Measurements from ENCODE around the gene CALN1. TPM values are rescaled to one million over a fixed set of nuclear protein-coding genes. Genes with fewer than 3 reads are reported as not detected.
"Not testable (repeated sequence)": the region's sequence is repeated elsewhere in the genome, so short reads cannot be mapped to it uniquely, and the experiment has no call there.

Gene CALN1
- total RNA-seq, 4 donors from 2014 or later, result under 0.01 to 0.06 TPM; not detected in 2

DNA sequence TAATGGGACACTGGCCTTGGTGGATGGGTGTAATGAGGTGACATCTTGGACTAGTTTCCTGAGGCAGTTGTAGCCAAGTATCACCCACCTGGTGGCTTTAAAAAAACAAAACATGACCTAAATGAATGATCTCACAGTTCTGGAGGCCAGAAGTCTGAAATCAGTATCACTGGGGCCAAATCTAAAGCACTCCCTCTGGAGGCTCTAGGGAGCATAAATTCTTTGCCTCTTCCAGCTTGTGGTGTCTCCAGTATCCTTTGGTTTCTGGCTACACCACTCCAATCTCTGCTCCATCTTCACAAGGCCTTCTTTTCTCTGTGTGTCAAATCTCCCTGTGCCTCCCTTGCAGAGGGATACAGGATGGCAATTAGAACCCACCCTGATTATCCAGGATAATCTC lies 342.9 kb downstream of the CALN1 start:
- H3K36me3 ChIP-seq, result no peaks in the 10 kb centered on the region
- H3K4me1 ChIP-seq, result no peaks in the 10 kb centered on the region
- H3K27me3 ChIP-seq, result no peaks in the 10 kb centered on the region
- DNase-seq (ENCODE audit: extremely low spot score), result peak; percentile 21
- no peak overlapping the region for H3K27ac ChIP-seq (replicated peaks in 1 of 4)
- H3K4me3 ChIP-seq, result no peak overlapping the region
- peaks cover 0 to 19% (median 15%) of the 10 kb centered on the region in 4 donors for H3K9me3 ChIP-seq
- TF ChIP-seq EP300 (IDR thresholded peaks at IDR 0.05) (no peak), POLR2A (IDR thresholded peaks at IDR 0.05; ENCODE audit: low read depth) (no peak)
- intact Hi-C loops (cut with DNase I), result no loop called here

- H3K4me1 ChIP-seq; H3K27ac ChIP-seq (replicated peaks in 1 of 4); H3K4me3 ChIP-seq; H3K27me3 ChIP-seq; intact Hi-C loops (cut with DNase I); H3K9me3 ChIP-seq; H3K36me3 ChIP-seq; DNase-seq (ENCODE audit: extremely low spot score): not testable (repeated sequence)
- 86% methylated on average over 1 of the region's 1 CpG for WGBS
Observed at GRCh38 chr7:72065764-72066163, 346.4 kb downstream of the CALN1 start.

DNA sequence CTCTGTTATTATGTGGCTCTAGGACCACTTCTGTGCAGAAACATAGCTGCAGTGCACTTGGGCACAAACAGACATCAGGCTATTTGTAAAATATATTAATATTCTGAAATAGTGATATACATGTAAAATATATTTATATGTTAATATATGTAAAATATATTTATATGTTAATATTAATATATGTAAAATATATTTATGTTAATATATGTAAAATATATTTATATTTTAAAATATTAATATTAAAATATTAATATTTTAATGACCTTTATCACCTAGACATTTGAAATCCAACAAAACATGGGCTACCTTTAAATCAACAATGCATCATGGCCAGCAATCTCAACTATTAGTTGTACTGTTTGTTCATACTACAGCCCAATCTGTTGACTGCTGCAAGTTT lies 347.2 kb downstream of the CALN1 start:
- intact Hi-C loops (cut with DNase I), result no loop called here
- H3K27me3 ChIP-seq, result no peaks in the 10 kb centered on the region

GRCh38 chr7:72063330-72063729 lies 348.8 kb downstream of the CALN1 start:
- Histone ChIP-seq H3K36me3 (no peaks in the 10 kb centered on the region), H3K27ac (replicated peaks in 1 of 4) (no peak overlapping the region), H3K9me3 (no peaks in the 10 kb centered on the region), H3K4me1 (no peaks in the 10 kb centered on the region), H3K27me3 (no peaks in the 10 kb centered on the region), H3K4me3 (no peak overlapping the region)
- TF ChIP-seq POLR2AphosphoS5 (IDR thresholded peaks at IDR 0.05) (no peak), POLR2A (IDR thresholded peaks at IDR 0.05; ENCODE audit: low read depth) (no peak), EP300 (IDR thresholded peaks at IDR 0.05) (no peak)
- TF ChIP-seq, protein P1, sequence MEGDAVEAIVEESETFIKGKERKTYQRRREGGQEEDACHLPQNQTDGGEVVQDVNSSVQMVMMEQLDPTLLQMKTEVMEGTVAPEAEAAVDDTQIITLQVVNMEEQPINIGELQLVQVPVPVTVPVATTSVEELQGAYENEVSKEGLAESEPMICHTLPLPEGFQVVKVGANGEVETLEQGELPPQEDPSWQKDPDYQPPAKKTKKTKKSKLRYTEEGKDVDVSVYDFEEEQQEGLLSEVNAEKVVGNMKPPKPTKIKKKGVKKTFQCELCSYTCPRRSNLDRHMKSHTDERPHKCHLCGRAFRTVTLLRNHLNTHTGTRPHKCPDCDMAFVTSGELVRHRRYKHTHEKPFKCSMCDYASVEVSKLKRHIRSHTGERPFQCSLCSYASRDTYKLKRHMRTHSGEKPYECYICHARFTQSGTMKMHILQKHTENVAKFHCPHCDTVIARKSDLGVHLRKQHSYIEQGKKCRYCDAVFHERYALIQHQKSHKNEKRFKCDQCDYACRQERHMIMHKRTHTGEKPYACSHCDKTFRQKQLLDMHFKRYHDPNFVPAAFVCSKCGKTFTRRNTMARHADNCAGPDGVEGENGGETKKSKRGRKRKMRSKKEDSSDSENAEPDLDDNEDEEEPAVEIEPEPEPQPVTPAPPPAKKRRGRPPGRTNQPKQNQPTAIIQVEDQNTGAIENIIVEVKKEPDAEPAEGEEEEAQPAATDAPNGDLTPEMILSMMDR (IDR thresholded peaks at IDR 0.05), result no peak
- intact Hi-C loops (cut with DNase I), result no loop called here
- DNase-seq (ENCODE audit: extremely low spot score), result peak; percentile 26

More for the DNA sequence above, 347.2 kb downstream of the CALN1 start:
- Histone ChIP-seq H3K4me1 (no peaks in the 10 kb centered on the region), H3K4me3 (no peak overlapping the region), H3K9me3 (peaks cover 0 to 3% (median 0%) of the 10 kb centered on the region in 4 donors), H3K27ac (replicated peaks in 1 of 4) (no peak overlapping the region), H3K36me3 (no peaks in the 10 kb centered on the region)
- TF ChIP-seq, protein P1 (IDR thresholded peaks at IDR 0.05), result no peak
- no peak for TF ChIP-seq POLR2AphosphoS5 (IDR thresholded peaks at IDR 0.05)
- TF ChIP-seq EP300 (IDR thresholded peaks at IDR 0.05), result no peak
- no peak for TF ChIP-seq POLR2A (IDR thresholded peaks at IDR 0.05; ENCODE audit: low read depth)
- no peak for DNase-seq (ENCODE audit: extremely low spot score)

GRCh38 chr7:72062666-72063065 lies 349.5 kb downstream of the CALN1 start:
- TF ChIP-seq, protein P1 (IDR thresholded peaks at IDR 0.05), result no peak
- TF ChIP-seq POLR2AphosphoS5 (IDR thresholded peaks at IDR 0.05), result no peak
- no peak for TF ChIP-seq EP300 (IDR thresholded peaks at IDR 0.05)
- no peak for TF ChIP-seq POLR2A (IDR thresholded peaks at IDR 0.05; ENCODE audit: low read depth)
- no peak for DNase-seq (ENCODE audit: extremely low spot score)
- intact Hi-C loops (cut with DNase I), result no loop called here
- Histone ChIP-seq H3K4me3 (no peak overlapping the region), H3K27me3 (no peaks in the 10 kb centered on the region), H3K36me3 (no peaks in the 10 kb centered on the region), H3K9me3 (no peaks in the 10 kb centered on the region), H3K27ac (replicated peaks in 1 of 4) (no peak overlapping the region), H3K4me1 (no peaks in the 10 kb centered on the region)
- WGBS, result 73% methylated on average over 1 of the region's 1 CpG

DNA sequence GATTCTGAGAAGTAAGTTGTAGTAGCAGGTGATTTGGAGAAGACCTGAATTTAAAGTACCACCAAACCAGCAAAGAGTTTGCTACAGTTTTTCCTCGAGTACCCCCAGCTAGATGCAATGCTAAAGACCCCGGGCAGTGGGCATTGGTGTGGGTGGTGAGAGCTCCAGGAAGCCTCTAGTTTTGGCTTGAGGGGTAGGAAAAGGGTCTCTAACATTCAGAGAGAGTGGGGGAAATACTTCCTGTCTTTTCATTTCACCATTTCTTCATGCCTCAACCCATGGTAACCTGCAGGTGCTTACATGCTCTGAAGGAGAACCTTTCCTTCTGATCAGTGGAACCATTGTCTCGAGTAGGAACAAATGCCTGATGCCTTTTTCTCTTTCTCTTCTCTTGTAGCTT lies 352.2 kb downstream of the CALN1 start:
- Histone ChIP-seq H3K36me3 (no peaks in the 10 kb centered on the region), H3K9me3 (no peaks in the 10 kb centered on the region), H3K27ac (replicated peaks in 1 of 4) (no peak overlapping the region), H3K27me3 (no peaks in the 10 kb centered on the region), H3K4me3 (no peak overlapping the region), H3K4me1 (no peaks in the 10 kb centered on the region)
- DNase-seq (ENCODE audit: extremely low spot score), result peak; percentile 21
- TF ChIP-seq, protein P1 (IDR thresholded peaks at IDR 0.05), result no peak
- TF ChIP-seq POLR2A (IDR thresholded peaks at IDR 0.05; ENCODE audit: low read depth) (no peak), EP300 (IDR thresholded peaks at IDR 0.05) (no peak), POLR2AphosphoS5 (IDR thresholded peaks at IDR 0.05) (no peak)
- intact Hi-C loops (cut with DNase I), result no loop called here
- WGBS, result 94% methylated on average over 3 of the region's 3 CpGs
